Chondrocyte (in vitro differentiated cells): Measurements from ENCODE around the gene KIF26B. TPM values are rescaled to one million over a fixed set of nuclear protein-coding genes. Genes with fewer than 3 reads are reported as not detected.

Source experiments
- DNase-seq: peaks from one replicate; pipeline ENCODE4 v3.0.0; 2021; ENCODE audit warnings: mixed read lengths, low spot score
- H3K27ac Mint-ChIP-seq: one replicate; pipeline ENCODE4 v1.8.0; 2021; ENCODE audit warnings: mild to moderate bottlenecking, moderate library complexity, mixed read lengths; ENCODE audit not compliant: unreplicated experiment
- H3K27me3 Mint-ChIP-seq: 2 replicates; pipeline ENCODE4 v1.8.0; 2021; ENCODE audit warnings: low read depth, mixed read lengths
- H3K36me3 Mint-ChIP-seq: 2 replicates; pipeline ENCODE4 v1.8.0; 2021; ENCODE audit warnings: low read depth, mixed read lengths
- H3K4me1 Mint-ChIP-seq: 2 replicates; pipeline ENCODE4 v1.8.0; 2021; ENCODE audit warnings: low read depth, mild to moderate bottlenecking, mixed read lengths
- H3K4me3 Mint-ChIP-seq: one replicate; pipeline ENCODE4 v1.8.0; 2021; ENCODE audit warnings: mild to moderate bottlenecking, moderate library complexity, mixed read lengths; ENCODE audit not compliant: unreplicated experiment
- H3K9me3 Mint-ChIP-seq: 2 replicates; pipeline ENCODE4 v1.8.0; 2021; ENCODE audit warnings: low read depth, mixed read lengths
- CTCF ChIP-seq: fragments of 200-600 bp; sonication (generic); IDR thresholded peaks from 2 replicates; pipeline ENCODE4 v1.5.0; 2021; ENCODE audit warnings: antibody characterized with exemption, mild to moderate bottlenecking, moderate library complexity
- total RNA-seq: library from RNA; stranded (reverse); gene quantifications from 3 replicates; pipeline ENCODE4 v1.2.1, GENCODE V29; 2021

KIF26B gene
- total RNA-seq, 1 donor from 2014 or later: 47.0 TPM

- H3K27ac Mint-ChIP-seq: no peak overlapping the region
- no peaks in the 10 kb centered on the region for H3K27me3 Mint-ChIP-seq
- TF ChIP-seq CTCF: no peak
- peaks cover 1% of the 10 kb centered on the region for H3K36me3 Mint-ChIP-seq
- H3K4me3 Mint-ChIP-seq: no peak overlapping the region
- no peak for DNase-seq
- H3K4me1 Mint-ChIP-seq: peaks cover 13% of the 10 kb centered on the region
- H3K9me3 Mint-ChIP-seq: no peaks in the 10 kb centered on the region
These were observed 60.3 kb downstream of the KIF26B start for GRCh38 chr1:245215071-245215470.

GRCh38 chr1:245216366-245217115, 61.8 kb downstream of the KIF26B start:
- no peaks in the 10 kb centered on the region for H3K9me3 Mint-ChIP-seq
- peak overlapping the region; percentile 28 for H3K27ac Mint-ChIP-seq
- no peaks in the 10 kb centered on the region for H3K27me3 Mint-ChIP-seq
- no peak for DNase-seq
- no peak overlapping the region for H3K4me3 Mint-ChIP-seq
- H3K4me1 Mint-ChIP-seq: peaks cover 13% of the 10 kb centered on the region
- TF ChIP-seq CTCF: no peak
- peaks cover 3% of the 10 kb centered on the region for H3K36me3 Mint-ChIP-seq

GRCh38 chr1:245217853-245218608, 63.2 kb downstream of the KIF26B start:
- H3K9me3 Mint-ChIP-seq: no peaks in the 10 kb centered on the region
- DNase-seq: no peak

GRCh38 chr1:245220381-245220985, 65.7 kb downstream of the KIF26B start:
- Mint-ChIP-seq H3K9me3 (no peaks in the 10 kb centered on the region), H3K36me3 (peaks cover 1% of the 10 kb centered on the region), H3K27me3 (no peaks in the 10 kb centered on the region), H3K4me3 (no peak overlapping the region), H3K4me1 (peaks cover 13% of the 10 kb centered on the region), H3K27ac (no peak overlapping the region)
- TF ChIP-seq CTCF: no peak
- DNase-seq: no peak

More at GRCh38 chr1:245217853-245218608, 63.2 kb downstream of the KIF26B start:
- peaks cover 13% of the 10 kb centered on the region for H3K4me1 Mint-ChIP-seq
- no peak for TF ChIP-seq CTCF
- no peaks in the 10 kb centered on the region for H3K27me3 Mint-ChIP-seq
- peaks cover 3% of the 10 kb centered on the region for H3K36me3 Mint-ChIP-seq
- H3K4me3 Mint-ChIP-seq: no peak overlapping the region
- H3K27ac Mint-ChIP-seq: no peak overlapping the region

- Mint-ChIP-seq H3K27ac (no peak overlapping the region), H3K36me3 (peaks cover 1% of the 10 kb centered on the region), H3K27me3 (no peaks in the 10 kb centered on the region), H3K4me1 (peaks cover 8% of the 10 kb centered on the region), H3K4me3 (no peak overlapping the region), H3K9me3 (no peaks in the 10 kb centered on the region)
- no peak for DNase-seq
- TF ChIP-seq CTCF: no peak
These were observed 67.0 kb downstream of the KIF26B start for GRCh38 chr1:245221805-245222204.
